Medulla oblongata (tissue), 1 donor: ENCODE results near the gene PGA4.

Source experiments
- DNase-seq: peaks from one replicate; pipeline ENCODE4 v3.0.0-alpha.2; 2015; ENCODE audit errors: extremely low spot score

Gene PGA4

GRCh38 chr11:61279934-61280659, 58.0 kb downstream of the PGA4 start:
- no peak for DNase-seq

- DNase-seq = no peak
Observed at GRCh38 chr11:61280883-61281580, 58.9 kb downstream of the PGA4 start.
